HG02623 (cell line): ENCODE data around the gene RCBTB2.
"Not testable (repeated sequence)": the region's sequence is repeated elsewhere in the genome, so short reads cannot be mapped to it uniquely, and the experiment has no call there.

ENCODE experiments used
- ATAC-seq: cut with Tn5 transposase; IDR thresholded peaks from one replicate; pipeline ENCODE4 v1.9.1; 2021; ENCODE audit warnings: moderate library complexity; ENCODE audit not compliant: unreplicated experiment

The RCBTB2 gene

DNA sequence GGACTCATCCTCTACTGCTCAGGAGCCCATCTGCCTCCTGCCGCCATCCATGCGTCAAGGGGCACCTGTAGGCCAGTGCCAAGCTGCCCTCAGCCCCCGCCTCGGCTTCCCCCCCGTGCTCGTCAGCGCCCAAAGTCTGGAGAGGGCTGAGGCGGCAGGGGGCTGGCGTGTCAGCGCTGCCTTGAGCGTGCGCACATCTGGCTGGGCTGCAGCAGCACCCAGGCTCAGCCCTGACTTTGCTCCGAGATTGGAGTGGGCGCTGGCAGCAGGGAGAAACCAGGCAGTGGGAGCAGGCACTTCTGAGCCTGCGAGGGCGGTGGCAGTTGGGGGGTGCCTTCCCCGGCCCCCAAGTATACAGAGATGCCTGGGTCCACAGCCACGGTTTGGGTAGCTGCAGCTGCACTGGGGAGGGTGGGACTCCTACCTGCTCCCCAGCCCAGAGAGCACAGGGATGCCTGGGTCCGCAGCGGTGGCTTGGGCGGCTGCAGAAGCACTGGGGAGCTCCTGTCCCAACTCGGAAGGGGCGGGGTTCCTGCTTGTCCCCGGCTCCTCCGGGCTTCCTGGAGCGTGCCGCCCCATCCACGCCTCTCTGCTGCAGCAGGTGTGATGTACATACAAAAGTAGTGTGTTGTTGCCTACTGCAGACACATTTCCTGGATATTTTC, 75.2 kb downstream of the RCBTB2 start:
- ATAC-seq, result no peak

- no peak for ATAC-seq
Observed at GRCh38 chr13:48456546-48456945, 76.3 kb downstream of the RCBTB2 start.

DNA sequence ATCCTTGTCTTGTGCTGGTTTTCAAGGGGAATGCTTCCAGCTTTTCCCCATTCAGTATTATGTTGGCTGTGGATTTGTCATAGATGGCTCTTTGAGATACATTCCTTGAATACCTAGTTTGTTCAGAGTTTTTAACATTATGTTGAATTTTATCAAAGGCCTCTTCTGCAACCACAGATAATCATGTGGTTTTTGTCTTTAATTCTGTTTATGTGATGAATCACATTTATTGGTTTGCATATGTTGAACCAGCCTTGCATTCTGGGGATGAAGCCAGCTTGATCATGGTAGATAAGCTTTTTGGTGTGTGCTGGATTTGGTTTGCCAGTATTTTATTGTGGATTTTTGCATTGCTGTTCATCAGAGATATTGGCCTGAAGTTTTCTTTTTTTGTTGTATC, 81.7 kb downstream of the RCBTB2 start:
- not testable (repeated sequence) for ATAC-seq

- ATAC-seq, result no peak
Observed at GRCh38 chr13:48449656-48450055, 83.2 kb downstream of the RCBTB2 start.

DNA sequence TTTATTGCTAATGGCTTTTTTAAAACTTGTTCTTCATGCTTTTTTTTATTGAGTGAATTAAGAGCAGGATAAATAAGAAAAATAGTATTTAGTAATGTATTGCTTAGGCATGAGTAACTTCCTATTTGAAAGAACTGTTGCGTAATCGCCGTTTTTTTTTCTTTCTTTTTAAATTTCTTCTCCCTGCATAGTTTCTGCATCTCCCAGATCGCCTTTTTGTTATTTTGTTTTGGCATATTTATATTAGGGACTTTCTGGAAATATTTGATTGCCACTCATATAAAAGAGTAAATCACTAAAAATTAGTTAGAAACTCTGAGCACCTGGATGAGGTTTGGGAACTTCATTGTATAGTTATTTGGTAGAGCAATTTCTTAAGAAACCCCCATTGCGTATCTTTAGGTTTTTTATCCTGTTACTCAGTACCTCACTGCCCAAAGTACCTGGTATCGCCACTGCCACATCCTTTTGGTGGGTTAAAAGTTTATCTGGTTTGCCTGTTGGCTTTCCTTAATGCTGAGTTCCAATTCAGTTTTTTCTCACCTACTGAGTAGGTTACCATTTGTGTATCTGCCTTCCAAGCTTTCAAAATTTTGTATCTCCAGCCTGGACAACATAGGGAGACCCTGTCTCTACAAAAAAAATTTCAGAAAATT, 83.8 kb downstream of the RCBTB2 start:
- no peak for ATAC-seq

- no peak for ATAC-seq
Observed at GRCh38 chr13:48448285-48448958, 84.5 kb downstream of the RCBTB2 start.

- ATAC-seq, result no peak
Observed at GRCh38 chr13:48446464-48446863, 86.4 kb downstream of the RCBTB2 start.

DNA sequence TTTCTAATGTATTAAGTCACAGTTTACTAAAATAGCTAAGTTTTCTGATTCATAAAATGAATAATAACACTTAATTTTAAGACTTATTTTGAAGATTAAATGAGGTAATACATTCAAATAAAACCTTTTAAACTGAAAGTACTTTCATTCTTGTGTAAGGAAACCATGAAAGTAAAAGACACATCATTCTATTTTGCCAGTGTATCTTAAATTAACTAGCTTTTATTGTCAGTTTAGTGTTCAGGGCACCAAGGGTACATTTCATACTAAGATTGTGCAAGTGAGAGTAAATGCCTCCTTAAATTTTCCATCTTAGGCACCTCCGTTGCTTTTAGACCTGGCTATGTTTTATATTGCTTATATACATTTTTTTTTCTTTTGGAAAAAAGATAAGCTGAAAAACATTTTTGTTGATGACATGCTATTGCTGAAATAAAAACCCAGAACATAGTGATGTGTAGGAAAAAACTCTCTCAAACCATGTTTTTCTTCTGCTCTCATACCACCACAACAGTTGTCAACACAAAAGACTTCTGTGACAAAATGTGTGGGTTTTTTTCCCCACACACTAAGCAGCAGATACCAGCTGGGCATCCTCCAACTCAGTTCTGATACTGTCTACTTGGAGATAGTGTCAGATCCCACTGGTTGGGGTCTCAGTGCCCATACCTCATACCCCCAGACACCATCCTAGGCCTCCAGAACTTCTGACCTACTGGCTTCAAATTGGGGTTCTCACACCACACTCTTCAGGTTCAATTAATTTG, 89.3 kb downstream of the RCBTB2 start:
- no peak for ATAC-seq
